GM10266 (cell line): ENCODE measurements around the gene C21orf91.
"Not testable (repeated sequence)": the region's sequence is repeated elsewhere in the genome, so short reads cannot be mapped to it uniquely, and the experiment has no call there.

Experiments
- DNase-seq: peaks from one replicate; pipeline ENCODE4 v3.0.0; 2012; ENCODE audit errors: extremely low spot score
- TF ChIP-seq, protein P1 (sequence below): IDR thresholded peaks from 2 replicates; pipeline ENCODE4 v1.5.1; 2012; ENCODE audit warnings: mild to moderate bottlenecking, low read depth; ENCODE audit not compliant: control insufficient read depth, insufficient read depth; ENCODE audit errors: missing control alignments

C21orf91 gene

GRCh38 chr21:17779496-17779895 lies 39.7 kb downstream of the C21orf91 start:
- DNase-seq: no peak
- TF ChIP-seq, protein P1, sequence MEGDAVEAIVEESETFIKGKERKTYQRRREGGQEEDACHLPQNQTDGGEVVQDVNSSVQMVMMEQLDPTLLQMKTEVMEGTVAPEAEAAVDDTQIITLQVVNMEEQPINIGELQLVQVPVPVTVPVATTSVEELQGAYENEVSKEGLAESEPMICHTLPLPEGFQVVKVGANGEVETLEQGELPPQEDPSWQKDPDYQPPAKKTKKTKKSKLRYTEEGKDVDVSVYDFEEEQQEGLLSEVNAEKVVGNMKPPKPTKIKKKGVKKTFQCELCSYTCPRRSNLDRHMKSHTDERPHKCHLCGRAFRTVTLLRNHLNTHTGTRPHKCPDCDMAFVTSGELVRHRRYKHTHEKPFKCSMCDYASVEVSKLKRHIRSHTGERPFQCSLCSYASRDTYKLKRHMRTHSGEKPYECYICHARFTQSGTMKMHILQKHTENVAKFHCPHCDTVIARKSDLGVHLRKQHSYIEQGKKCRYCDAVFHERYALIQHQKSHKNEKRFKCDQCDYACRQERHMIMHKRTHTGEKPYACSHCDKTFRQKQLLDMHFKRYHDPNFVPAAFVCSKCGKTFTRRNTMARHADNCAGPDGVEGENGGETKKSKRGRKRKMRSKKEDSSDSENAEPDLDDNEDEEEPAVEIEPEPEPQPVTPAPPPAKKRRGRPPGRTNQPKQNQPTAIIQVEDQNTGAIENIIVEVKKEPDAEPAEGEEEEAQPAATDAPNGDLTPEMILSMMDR: no peak

- no peak for DNase-seq
- TF ChIP-seq, protein P1: no peak
These were observed 41.9 kb downstream of the C21orf91 start for GRCh38 chr21:17777072-17777765.

- no peak for DNase-seq
- TF ChIP-seq, protein P1: no peak
These were observed 43.6 kb downstream of the C21orf91 start for GRCh38 chr21:17775431-17776126.

DNA sequence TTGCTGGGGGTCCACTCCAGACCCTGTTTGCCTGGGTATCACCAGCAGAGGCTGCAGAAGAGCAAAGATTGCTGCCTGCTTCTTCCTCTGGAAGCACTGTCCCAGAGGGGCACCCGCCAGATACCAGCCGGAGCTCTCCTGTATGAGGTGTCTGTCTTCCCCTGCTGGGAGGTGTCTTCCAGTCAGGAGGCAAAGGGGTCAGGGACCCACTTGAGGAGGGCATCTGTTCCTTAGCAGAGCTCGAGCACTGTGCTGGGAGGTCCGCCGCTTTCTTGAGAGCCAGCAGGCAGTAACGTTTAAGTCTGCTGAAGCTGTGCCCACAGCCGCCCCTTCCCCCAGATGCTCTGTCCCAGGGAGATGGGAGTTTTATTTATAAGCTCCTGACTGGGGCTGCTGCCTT lies 44.1 kb downstream of the C21orf91 start:
- not testable (repeated sequence) for DNase-seq

DNA sequence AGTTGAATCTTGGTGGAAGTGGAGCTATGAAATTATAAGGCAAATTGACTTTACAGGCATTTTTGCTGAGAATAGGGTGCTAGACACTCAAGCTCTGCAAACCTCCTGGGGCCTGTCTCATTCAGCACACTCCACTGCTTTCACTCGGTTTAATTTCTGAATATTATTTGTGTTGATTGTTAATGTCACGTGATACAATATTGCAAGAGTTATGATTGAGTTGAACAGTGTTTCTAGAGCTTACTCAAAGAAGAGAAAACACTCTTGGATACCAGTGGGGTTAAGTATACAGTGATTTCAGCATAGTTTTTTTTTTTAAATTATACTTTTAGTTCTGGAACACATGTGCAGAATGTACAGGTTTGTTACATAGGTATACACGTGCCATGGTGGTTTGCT lies 49.7 kb downstream of the C21orf91 start:
- TF ChIP-seq, protein P1: no peak

GRCh38 chr21:17768840-17769446 lies 50.2 kb downstream of the C21orf91 start:
- DNase-seq: no peak

More for the DNA sequence above, 49.7 kb downstream of the C21orf91 start:
- no peak for DNase-seq

DNA sequence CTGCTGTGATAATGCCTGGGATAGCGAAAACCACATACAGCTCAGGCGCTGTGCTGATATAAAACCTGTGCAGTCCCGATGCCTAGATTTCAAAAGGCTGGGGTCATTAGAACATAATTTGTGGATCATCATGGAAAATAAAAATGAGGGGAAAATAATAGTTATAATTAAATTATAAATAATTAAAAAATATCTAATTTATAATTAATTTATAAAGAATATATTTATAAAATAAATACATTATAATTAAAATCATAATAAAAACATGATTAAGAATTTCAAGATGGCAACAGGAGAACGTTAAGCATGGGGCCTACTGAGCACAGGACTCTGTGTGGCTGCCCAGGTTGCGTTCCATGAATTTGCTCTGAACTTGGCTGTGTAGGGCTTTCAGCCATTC lies 53.9 kb downstream of the C21orf91 start:
- TF ChIP-seq, protein P1: no peak
- no peak for DNase-seq

More at GRCh38 chr21:17768840-17769446, 50.2 kb downstream of the C21orf91 start:
- TF ChIP-seq, protein P1: no peak
